ENCODE data around the gene APOC3.
"Not testable (repeated sequence)": the region's sequence is repeated elsewhere in the genome, so short reads cannot be mapped to it uniquely, and the experiment has no call there.

The APOC3 gene

GRCh38 chr11:116832350-116833290 lies 2.9 kb downstream of the APOC3 start:
- no peak for DNase-seq

- no peak for DNase-seq
Observed at GRCh38 chr11:116833491-116833815, 3.7 kb downstream of the APOC3 start.

GRCh38 chr11:116833816-116834534 lies 4.3 kb downstream of the APOC3 start:
- no peak for DNase-seq

GRCh38 chr11:116834535-116835041 lies 4.9 kb downstream of the APOC3 start:
- not testable (repeated sequence) for DNase-seq

- no peak for DNase-seq
Observed at GRCh38 chr11:116835042-116835772, 5.5 kb downstream of the APOC3 start.

GRCh38 chr11:116835791-116836631 lies 6.3 kb downstream of the APOC3 start:
- peak; percentile 67 for DNase-seq

- DNase-seq, result no peak
Observed at GRCh38 chr11:116836632-116836991, 6.9 kb downstream of the APOC3 start.

- DNase-seq, result no peak
Observed at GRCh38 chr11:116837231-116838091, 7.8 kb downstream of the APOC3 start, which contains the start of gene APOA1. TSS of gene APOA1 (minus strand) at chr11:116837622. CDS start at chr11:116837387, 235 bp downstream.

GRCh38 chr11:116838321-116839084 lies 8.8 kb downstream of the APOC3 start:
- DNase-seq, result no peak

GRCh38 chr11:116840224-116840745 lies 10.6 kb downstream of the APOC3 start:
- no peak for DNase-seq

- DNase-seq, result no peak
Observed at GRCh38 chr11:116840746-116841296, 11.1 kb downstream of the APOC3 start.

GRCh38 chr11:116842117-116842516 lies 12.4 kb downstream of the APOC3 start:
- no peak for DNase-seq

- no peak for DNase-seq
Observed at GRCh38 chr11:116842909-116843308, 13.2 kb downstream of the APOC3 start.

- DNase-seq, result no peak
Observed at GRCh38 chr11:116843661-116844060, 14.0 kb downstream of the APOC3 start.

- no peak for DNase-seq
Observed at GRCh38 chr11:116844722-116845121, 15.0 kb downstream of the APOC3 start.

- no peak for DNase-seq
Observed at GRCh38 chr11:116847612-116848011, 17.9 kb downstream of the APOC3 start.

- no peak for DNase-seq
Observed at GRCh38 chr11:116849060-116849459, 19.4 kb downstream of the APOC3 start.

GRCh38 chr11:116849486-116849885 lies 19.8 kb downstream of the APOC3 start:
- no peak for DNase-seq

- peak; percentile 35 for DNase-seq
Observed at GRCh38 chr11:116851626-116852025, 21.9 kb downstream of the APOC3 start.

Measured in effector CD4-positive, alpha-beta T cell (primary cell).